Thyroid gland (tissue), 4 donors: ENCODE data around the gene POLR2C.

Experiments used
- POLR2A ChIP-seq, 2 donors: fragments of 450-650 bp; IDR thresholded peaks; one replicate each; pipeline ENCODE4 v1.6.1; 2017; ENCODE audit warnings: antibody characterized with exemption in 2 of 2, mild to moderate bottlenecking in 2 of 2, moderate library complexity in 1 of 2
- TF ChIP-seq, protein P1 (sequence below), 6 experiments: fragments of 200-600 bp in 3 of 6; fragments of 450-650 bp in 3 of 6; sonication (generic) in 3 of 6; IDR thresholded peaks; one replicate each; pipeline ENCODE4 v1.5.1; 2016 to 2019; ENCODE audit warnings: antibody characterized with exemption in 6 of 6, mild to moderate bottlenecking in 2 of 6, inconsistent platforms in 1 of 6, moderate library complexity in 1 of 6

DNA sequence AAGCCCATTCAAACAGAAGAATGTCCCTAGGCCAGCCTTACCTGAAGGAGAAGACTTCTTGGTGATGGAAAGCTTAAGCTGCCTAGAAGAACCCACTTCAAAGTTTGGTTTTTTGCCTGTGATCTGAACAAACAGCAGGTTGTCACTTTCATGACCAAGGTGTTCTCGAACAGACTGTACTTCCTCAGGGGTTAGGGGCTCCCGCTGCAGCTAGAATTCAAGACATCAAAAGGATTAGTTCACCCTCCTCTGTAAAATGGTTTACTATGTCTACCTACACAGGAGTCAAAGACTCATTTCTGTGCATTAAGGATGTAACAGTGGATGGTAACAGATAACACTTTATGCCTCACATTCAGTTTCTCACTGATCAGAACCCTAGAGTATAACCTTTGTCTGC, 28.5 kb upstream of the POLR2C start:
- TF ChIP-seq, protein P1, sequence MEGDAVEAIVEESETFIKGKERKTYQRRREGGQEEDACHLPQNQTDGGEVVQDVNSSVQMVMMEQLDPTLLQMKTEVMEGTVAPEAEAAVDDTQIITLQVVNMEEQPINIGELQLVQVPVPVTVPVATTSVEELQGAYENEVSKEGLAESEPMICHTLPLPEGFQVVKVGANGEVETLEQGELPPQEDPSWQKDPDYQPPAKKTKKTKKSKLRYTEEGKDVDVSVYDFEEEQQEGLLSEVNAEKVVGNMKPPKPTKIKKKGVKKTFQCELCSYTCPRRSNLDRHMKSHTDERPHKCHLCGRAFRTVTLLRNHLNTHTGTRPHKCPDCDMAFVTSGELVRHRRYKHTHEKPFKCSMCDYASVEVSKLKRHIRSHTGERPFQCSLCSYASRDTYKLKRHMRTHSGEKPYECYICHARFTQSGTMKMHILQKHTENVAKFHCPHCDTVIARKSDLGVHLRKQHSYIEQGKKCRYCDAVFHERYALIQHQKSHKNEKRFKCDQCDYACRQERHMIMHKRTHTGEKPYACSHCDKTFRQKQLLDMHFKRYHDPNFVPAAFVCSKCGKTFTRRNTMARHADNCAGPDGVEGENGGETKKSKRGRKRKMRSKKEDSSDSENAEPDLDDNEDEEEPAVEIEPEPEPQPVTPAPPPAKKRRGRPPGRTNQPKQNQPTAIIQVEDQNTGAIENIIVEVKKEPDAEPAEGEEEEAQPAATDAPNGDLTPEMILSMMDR (IDR thresholded peaks at IDR 0.05) = no peak
- no peak for TF ChIP-seq POLR2A (IDR thresholded peaks at IDR 0.05)
